Mesendoderm (in vitro differentiated cells): Measurements from ENCODE around the gene CNOT1.
"Not testable (repeated sequence)": the region's sequence is repeated elsewhere in the genome, so short reads cannot be mapped to it uniquely, and the experiment has no call there.

Experiments used
- DNase-seq: peaks from one replicate; pipeline ENCODE4 v3.0.0; 2013
- H2AK5ac ChIP-seq: 2 replicates; pipeline ENCODE4 v1.6.1; 2013; ENCODE audit warnings: low read length, inconsistent platforms
- H2BK120ac ChIP-seq: 2 replicates; pipeline ENCODE4 v1.6.1; 2013; ENCODE audit warnings: low read depth, mild to moderate bottlenecking, low read length, moderate library complexity, mixed read lengths
- H2BK15ac ChIP-seq: replicated peaks from 2 replicates; pipeline ENCODE4 v1.6.1; 2013; ENCODE audit warnings: low read depth, mild to moderate bottlenecking, moderate library complexity
- H2BK5ac ChIP-seq: 2 replicates; pipeline ENCODE4 v1.6.1; 2013; ENCODE audit warnings: low read length, inconsistent platforms
- H3K18ac ChIP-seq: 2 replicates; pipeline ENCODE4 v1.6.1; 2013; ENCODE audit warnings: mild to moderate bottlenecking, low read length, mixed read lengths
- H3K23ac ChIP-seq: one replicate; pipeline ENCODE4 v1.6.1; 2013; ENCODE audit warnings: low read length
- H3K27ac ChIP-seq: 2 replicates; pipeline ENCODE4 v1.5.1; 2013; ENCODE audit warnings: low read depth, mild to moderate bottlenecking, inconsistent platforms, low read length, moderate library complexity
- H3K27me3 ChIP-seq: 2 replicates; pipeline ENCODE4 v1.6.1; 2013; ENCODE audit warnings: low read length, control low read depth, mild to moderate bottlenecking, inconsistent platforms; ENCODE audit not compliant: insufficient read depth, poor library complexity
- H3K36me3 ChIP-seq: 2 replicates; pipeline ENCODE4 v1.6.1; 2013; ENCODE audit warnings: low read length, inconsistent platforms; ENCODE audit not compliant: control insufficient read depth, insufficient read depth
- H3K4ac ChIP-seq: one replicate; pipeline ENCODE4 v1.6.1; 2013; ENCODE audit warnings: low read depth, mild to moderate bottlenecking, low read length, moderate library complexity
- H3K4me1 ChIP-seq: 2 replicates; pipeline ENCODE4 v1.6.1; 2013; ENCODE audit warnings: low read depth, low read length, inconsistent platforms; ENCODE audit not compliant: control insufficient read depth
- H3K4me2 ChIP-seq: 2 replicates; pipeline ENCODE4 v1.6.1; 2013; ENCODE audit warnings: low read length
- H3K4me3 ChIP-seq: 2 replicates; pipeline ENCODE4 v1.5.1; 2013; ENCODE audit warnings: mild to moderate bottlenecking, low read length
- H3K56ac ChIP-seq: one replicate; pipeline ENCODE4 v1.6.1; 2013; ENCODE audit warnings: low read length
- H3K79me1 ChIP-seq: 2 replicates; pipeline ENCODE4 v1.6.1; 2013; ENCODE audit warnings: low read length, inconsistent platforms
- H3K79me2 ChIP-seq: 2 replicates; pipeline ENCODE4 v1.6.1; 2013; ENCODE audit warnings: mild to moderate bottlenecking, low read length; ENCODE audit not compliant: control insufficient read depth, insufficient read depth
- H3K9ac ChIP-seq: 2 replicates; pipeline ENCODE4 v1.6.1; 2013; ENCODE audit warnings: low read length, inconsistent platforms
- H4K5ac ChIP-seq: one replicate; pipeline ENCODE4 v1.6.1; 2013; ENCODE audit warnings: low read length
- H4K8ac ChIP-seq: one replicate; pipeline ENCODE4 v1.6.1; 2013; ENCODE audit warnings: low read depth, mild to moderate bottlenecking, control low read depth, low read length, moderate library complexity
- WGBS: extraction: QIAGEN DNeasy Blood & Tissue Kit; methylation state at CpG from one replicate; pipeline ENCODE4 v1.1.7; 2013; ENCODE audit warnings: low lambda C conversion rate, missing lambda C conversion rate; ENCODE audit not compliant: insufficient coverage; ENCODE audit errors: extremely low coverage; 5-methylcytosine and 5-hydroxymethylcytosine counted together

The CNOT1 gene

GRCh38 chr16:58579587-58579986 is 50.0 kb downstream of the CNOT1 start:
- Histone ChIP-seq H2BK120ac (no peak overlapping the region), H3K79me1 (no peaks in the 10 kb centered on the region), H3K4ac (no peak overlapping the region), H3K4me3 (no peak overlapping the region), H3K9ac (no peak overlapping the region), H3K56ac (no peak overlapping the region), H3K36me3 (peaks cover 7% of the 10 kb centered on the region), H4K5ac (no peak overlapping the region), H3K18ac (no peak overlapping the region), H2AK5ac (no peak overlapping the region), H3K4me2 (no peak overlapping the region), H2BK15ac (no peak overlapping the region), H3K23ac (no peak overlapping the region), H3K27ac (no peak overlapping the region), H2BK5ac (no peak overlapping the region), H3K79me2 (no peaks in the 10 kb centered on the region), H4K8ac (no peak overlapping the region), H3K27me3 (no peaks in the 10 kb centered on the region), H3K4me1 (no peaks in the 10 kb centered on the region)
- WGBS: no CpG with 5 or more reads among the region's 8 CpGs
- DNase-seq: no peak

GRCh38 chr16:58578642-58579041 is 51.0 kb downstream of the CNOT1 start:
- H3K4me2 ChIP-seq: no peak overlapping the region
- no peak overlapping the region for H2BK15ac ChIP-seq
- no peak overlapping the region for H3K27ac ChIP-seq
- no peak overlapping the region for H3K56ac ChIP-seq
- no peak overlapping the region for H3K4ac ChIP-seq
- no peaks in the 10 kb centered on the region for H3K79me2 ChIP-seq
- H3K79me1 ChIP-seq: no peaks in the 10 kb centered on the region
- no peak for DNase-seq
- H3K27me3 ChIP-seq: no peaks in the 10 kb centered on the region
- no peak overlapping the region for H4K5ac ChIP-seq
- no peak overlapping the region for H3K4me3 ChIP-seq
- no peak overlapping the region for H3K18ac ChIP-seq
- no CpG with 5 or more reads among the region's 3 CpGs for WGBS
- H3K36me3 ChIP-seq: peaks cover 7% of the 10 kb centered on the region
- H2BK5ac ChIP-seq: no peak overlapping the region
- no peak overlapping the region for H4K8ac ChIP-seq
- no peak overlapping the region for H3K9ac ChIP-seq
- H2BK120ac ChIP-seq: no peak overlapping the region
- no peaks in the 10 kb centered on the region for H3K4me1 ChIP-seq
- no peak overlapping the region for H3K23ac ChIP-seq
- H2AK5ac ChIP-seq: no peak overlapping the region

GRCh38 chr16:58577141-58577540 is 52.5 kb downstream of the CNOT1 start:
- Histone ChIP-seq H3K36me3 (peaks cover 7% of the 10 kb centered on the region), H3K9ac (no peak overlapping the region)

DNA sequence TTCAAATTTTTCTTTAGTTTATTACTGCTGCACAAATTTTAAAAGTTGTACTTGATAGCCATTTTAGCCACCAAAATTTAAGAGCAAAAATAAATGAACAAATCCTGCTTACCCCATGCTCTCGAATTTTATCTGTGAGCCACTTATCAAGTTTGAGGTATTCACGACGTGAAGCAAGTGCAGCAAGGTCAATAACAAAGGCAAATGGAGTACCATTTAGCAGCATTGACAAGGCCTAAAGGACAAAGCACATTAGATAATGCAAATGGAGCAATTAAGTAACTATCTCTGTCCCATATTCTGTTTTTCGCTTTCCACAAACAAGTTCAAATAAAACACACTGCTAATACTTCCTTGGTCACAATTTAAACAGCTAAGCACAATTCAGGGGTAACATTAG is 54.7 kb downstream of the CNOT1 start:
- no peaks in the 10 kb centered on the region for H3K27me3 ChIP-seq
- H2BK15ac ChIP-seq: no peak overlapping the region
- H3K9ac ChIP-seq: no peak overlapping the region
- no peak for DNase-seq
- no peaks in the 10 kb centered on the region for H3K4me1 ChIP-seq
- H3K18ac ChIP-seq: no peak overlapping the region
- peaks cover 8% of the 10 kb centered on the region for H3K36me3 ChIP-seq
- H4K8ac ChIP-seq: no peak overlapping the region
- H3K4ac ChIP-seq: no peak overlapping the region
- no CpG with 5 or more reads among the region's 4 CpGs for WGBS
- no peak overlapping the region for H3K27ac ChIP-seq
- no peaks in the 10 kb centered on the region for H3K79me2 ChIP-seq
- no peak overlapping the region for H3K4me2 ChIP-seq
- no peak overlapping the region for H2AK5ac ChIP-seq
- H2BK5ac ChIP-seq: no peak overlapping the region
- H3K79me1 ChIP-seq: no peaks in the 10 kb centered on the region
- no peak overlapping the region for H3K56ac ChIP-seq
- no peak overlapping the region for H3K4me3 ChIP-seq
- H3K23ac ChIP-seq: no peak overlapping the region
- H4K5ac ChIP-seq: no peak overlapping the region
- H2BK120ac ChIP-seq: no peak overlapping the region

More at GRCh38 chr16:58577141-58577540, 52.5 kb downstream of the CNOT1 start:
- no peak overlapping the region for H3K23ac ChIP-seq
- no peaks in the 10 kb centered on the region for H3K79me1 ChIP-seq
- no peak overlapping the region for H3K27ac ChIP-seq
- H3K79me2 ChIP-seq: no peaks in the 10 kb centered on the region
- H3K4me3 ChIP-seq: no peak overlapping the region
- no peaks in the 10 kb centered on the region for H3K27me3 ChIP-seq
- no peak overlapping the region for H2BK120ac ChIP-seq
- no peak overlapping the region for H3K56ac ChIP-seq
- H3K4me1 ChIP-seq: no peaks in the 10 kb centered on the region
- H4K5ac ChIP-seq: no peak overlapping the region
- H2BK5ac ChIP-seq: no peak overlapping the region
- no peak overlapping the region for H3K4me2 ChIP-seq
- no peak overlapping the region for H4K8ac ChIP-seq
- H2BK15ac ChIP-seq: no peak overlapping the region
- WGBS: no CpG with 5 or more reads among the region's 1 CpG
- no peak for DNase-seq
- H3K4ac ChIP-seq: no peak overlapping the region
- no peak overlapping the region for H2AK5ac ChIP-seq
- H3K18ac ChIP-seq: no peak overlapping the region

GRCh38 chr16:58565697-58566096 is 63.9 kb downstream of the CNOT1 start:
- not testable (repeated sequence) for H3K36me3 ChIP-seq, H3K4me1 ChIP-seq, H2BK15ac ChIP-seq, DNase-seq, H4K8ac ChIP-seq, H2BK120ac ChIP-seq, H2AK5ac ChIP-seq, H3K4ac ChIP-seq, H3K4me3 ChIP-seq, H2BK5ac ChIP-seq, H3K27ac ChIP-seq, H3K27me3 ChIP-seq, H3K79me1 ChIP-seq, H3K23ac ChIP-seq, H4K5ac ChIP-seq, H3K79me2 ChIP-seq, H3K56ac ChIP-seq, H3K18ac ChIP-seq, H3K4me2 ChIP-seq, H3K9ac ChIP-seq
- no CpG with 5 or more reads among the region's 4 CpGs for WGBS

- Histone ChIP-seq H4K5ac (no peak overlapping the region), H3K4me3 (no peak overlapping the region), H4K8ac (no peak overlapping the region), H3K18ac (no peak overlapping the region), H3K23ac (no peak overlapping the region), H3K4me2 (no peak overlapping the region), H3K56ac (no peak overlapping the region), H3K4ac (no peak overlapping the region), H3K27me3 (no peaks in the 10 kb centered on the region), H3K79me1 (peaks cover 4% of the 10 kb centered on the region), H2BK120ac (no peak overlapping the region), H2BK5ac (no peak overlapping the region), H3K79me2 (no peaks in the 10 kb centered on the region), H2AK5ac (no peak overlapping the region), H3K4me1 (no peaks in the 10 kb centered on the region), H3K9ac (no peak overlapping the region), H3K27ac (no peak overlapping the region), H2BK15ac (no peak overlapping the region), H3K36me3 (peaks cover 3% of the 10 kb centered on the region)
- WGBS: 100% methylated on average over 1 of the region's 4 CpGs
- no peak for DNase-seq
Observed at GRCh38 chr16:58563775-58564174, 65.9 kb downstream of the CNOT1 start.
